Fibroblast of skin of right biceps (primary cell): ENCODE measurements around the gene PCED1B.
"Not testable (repeated sequence)": the region's sequence is repeated elsewhere in the genome, so short reads cannot be mapped to it uniquely, and the experiment has no call there.

Source experiments
- DNase-seq: peaks from one replicate; pipeline ENCODE4 v3.0.0-alpha.2; 2013

PCED1B gene

GRCh38 chr12:47214001-47214619, 134.7 kb downstream of the PCED1B start:
- DNase-seq = no peak

- DNase-seq = no peak
Measured at GRCh38 chr12:47214771-47215170, 135.3 kb downstream of the PCED1B start.

GRCh38 chr12:47216150-47216677, 136.8 kb downstream of the PCED1B start:
- DNase-seq = no peak

DNA sequence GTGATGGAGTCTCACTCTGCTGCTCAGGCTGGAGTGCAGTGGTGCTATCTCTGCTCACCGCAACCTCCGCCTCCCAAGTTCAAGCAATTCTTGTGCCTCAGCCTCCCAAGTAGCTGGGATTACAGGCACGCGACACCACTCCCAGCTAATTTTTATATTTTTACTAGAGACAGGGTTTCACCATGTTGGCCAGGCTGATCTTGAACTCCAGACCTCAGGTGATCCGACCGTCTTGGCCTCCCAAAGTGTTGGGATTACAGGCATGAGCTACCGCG, 138.1 kb downstream of the PCED1B start:
- not testable (repeated sequence) for DNase-seq

- DNase-seq = no peak
Measured at GRCh38 chr12:47218191-47218654, 138.8 kb downstream of the PCED1B start.

DNA sequence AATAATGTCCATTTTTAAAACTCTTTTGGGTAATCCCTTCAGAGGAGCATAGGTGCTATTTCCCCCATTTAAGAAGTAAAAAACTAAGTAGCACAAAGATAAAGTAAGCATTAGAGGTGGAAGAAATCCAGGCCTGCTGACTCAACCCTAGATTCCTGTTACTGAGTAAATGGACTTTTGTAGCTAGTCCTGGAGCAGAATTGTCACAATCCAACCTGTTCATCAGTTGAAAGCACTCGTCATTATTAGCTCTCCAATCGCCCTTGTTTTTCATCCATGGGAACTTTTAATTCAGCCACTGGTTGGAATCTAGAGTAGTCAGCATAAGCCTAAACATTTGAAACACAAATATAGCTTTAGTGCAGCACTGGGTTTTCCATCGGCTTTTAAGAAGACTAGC, 139.8 kb downstream of the PCED1B start:
- peak; percentile 31 for DNase-seq

- no peak for DNase-seq
Measured at GRCh38 chr12:47221256-47222023, 142.0 kb downstream of the PCED1B start.

GRCh38 chr12:47222520-47223030, 143.2 kb downstream of the PCED1B start:
- no peak for DNase-seq

DNA sequence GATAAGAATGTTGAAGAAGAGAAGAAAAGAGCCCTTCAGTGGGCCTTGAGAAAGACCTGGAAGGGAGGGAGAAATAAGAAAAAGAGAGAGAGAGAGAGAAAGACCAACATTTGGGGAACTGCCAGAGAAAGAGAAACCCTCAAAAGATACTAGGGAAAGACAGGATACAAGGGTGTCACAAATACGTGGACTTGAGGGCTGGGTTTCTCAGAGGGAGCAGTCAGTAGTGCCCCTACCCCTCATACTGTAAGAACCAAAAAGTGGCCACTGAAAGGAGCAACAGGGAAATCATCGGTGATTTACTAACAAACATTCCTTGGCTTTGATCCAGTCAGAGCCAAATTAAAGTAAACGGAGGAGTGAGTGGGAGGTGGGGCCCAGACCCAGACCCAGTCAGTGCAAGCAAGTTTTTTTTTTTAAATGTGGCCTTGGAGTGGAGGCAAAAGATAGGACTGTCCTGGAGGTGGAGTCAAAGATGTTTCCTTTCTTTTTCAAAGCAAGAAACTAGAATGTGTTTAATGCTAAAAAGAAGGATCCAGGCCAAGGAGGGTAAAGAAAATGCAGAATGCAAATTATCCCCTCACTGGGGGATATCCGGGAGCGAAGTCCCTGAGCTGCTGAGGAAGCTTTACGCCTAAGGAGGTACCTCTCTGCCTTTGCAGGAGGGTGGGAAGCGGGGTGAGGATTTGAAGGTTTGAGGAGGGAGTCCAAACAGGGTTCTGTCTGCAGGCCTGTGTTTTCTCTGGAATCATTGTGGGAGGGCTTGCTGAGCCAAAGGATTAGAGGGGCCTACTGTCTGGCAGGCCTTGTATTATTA, 143.8 kb downstream of the PCED1B start:
- DNase-seq = no peak

GRCh38 chr12:47223848-47224213, 144.4 kb downstream of the PCED1B start:
- DNase-seq = no peak

- no peak for DNase-seq
Measured at GRCh38 chr12:47224563-47225133, 145.2 kb downstream of the PCED1B start.

GRCh38 chr12:47225356-47225755, 145.9 kb downstream of the PCED1B start:
- no peak for DNase-seq

DNA sequence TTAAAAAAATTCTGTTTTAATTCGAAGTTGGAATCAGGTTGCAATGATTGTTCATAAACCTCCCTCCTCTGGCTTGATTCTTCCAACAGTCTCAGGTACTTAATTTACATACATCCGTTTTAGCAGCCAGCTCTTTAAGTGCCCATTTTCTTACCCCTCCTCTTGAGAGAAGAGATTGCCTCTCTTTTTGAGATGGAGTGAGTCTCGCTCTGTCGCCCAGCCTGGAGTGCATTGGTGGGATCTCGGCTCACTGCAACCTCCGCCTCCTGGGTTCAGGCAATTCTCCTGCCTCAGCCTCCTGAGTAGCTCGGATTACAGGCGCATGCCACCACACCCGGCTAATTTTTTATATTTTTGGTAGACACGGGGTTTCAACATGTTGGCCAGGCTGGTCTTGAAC, 146.8 kb downstream of the PCED1B start:
- DNase-seq = no peak

DNA sequence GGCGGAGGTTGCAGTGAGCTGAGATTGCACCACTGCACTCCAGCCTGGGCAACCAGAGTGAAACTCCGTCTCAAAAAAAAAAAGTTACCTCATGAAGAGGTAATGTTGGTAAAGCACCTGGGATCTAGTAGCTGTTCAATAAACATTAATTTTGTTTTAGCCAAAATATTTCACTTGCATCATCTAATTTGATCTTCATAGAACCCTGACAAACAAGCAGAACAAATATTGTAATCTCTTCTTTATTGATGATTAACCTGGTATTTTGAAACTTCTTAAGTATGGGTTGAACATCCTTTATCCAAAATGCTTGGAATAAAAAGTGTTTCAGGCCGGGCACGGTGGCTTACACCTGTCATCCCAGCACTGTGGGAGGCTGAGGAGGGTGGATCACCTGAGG, 149.4 kb downstream of the PCED1B start:
- DNase-seq = no peak

GRCh38 chr12:47231456-47231855, 152.0 kb downstream of the PCED1B start:
- peak; percentile 25 for DNase-seq

- DNase-seq = no peak
Measured at GRCh38 chr12:47234576-47235141, 155.2 kb downstream of the PCED1B start.

GRCh38 chr12:47235258-47236040, 156.0 kb downstream of the PCED1B start:
- DNase-seq = no peak

GRCh38 chr12:47236109-47236714, 156.8 kb downstream of the PCED1B start:
- peak; percentile 88 for DNase-seq

GRCh38 chr12:47237751-47238211, 158.4 kb downstream of the PCED1B start:
- DNase-seq = peak; percentile 16

- DNase-seq = peak; percentile 44
Measured at GRCh38 chr12:47238669-47239114, 159.3 kb downstream of the PCED1B start.

DNA sequence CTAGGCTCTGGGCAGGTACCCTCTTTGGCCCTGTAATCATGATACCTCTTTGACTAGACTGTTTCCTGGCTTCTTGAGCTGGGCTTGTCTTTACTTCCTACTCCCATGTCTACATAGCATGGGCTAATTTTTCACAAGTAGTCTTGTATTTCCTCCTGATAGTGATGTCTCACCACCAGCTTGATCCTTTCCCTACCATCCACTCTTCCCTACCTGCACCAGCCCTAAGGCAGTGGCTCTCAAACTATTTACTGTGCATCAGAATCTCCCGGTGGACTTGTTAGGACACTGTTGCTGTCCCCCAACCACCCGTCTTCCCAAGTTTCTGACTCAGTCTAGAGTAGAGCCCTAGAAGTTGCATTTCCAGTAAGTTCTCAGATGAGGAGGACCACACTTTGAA, 163.0 kb downstream of the PCED1B start:
- DNase-seq = no peak
